ENCODE results near the gene LRRC31. TPM values are rescaled to one million over a fixed set of nuclear protein-coding genes. Genes with fewer than 3 reads are reported as not detected.

The LRRC31 gene
- polyA plus RNA-seq, 3 donors = not detected

DNA sequence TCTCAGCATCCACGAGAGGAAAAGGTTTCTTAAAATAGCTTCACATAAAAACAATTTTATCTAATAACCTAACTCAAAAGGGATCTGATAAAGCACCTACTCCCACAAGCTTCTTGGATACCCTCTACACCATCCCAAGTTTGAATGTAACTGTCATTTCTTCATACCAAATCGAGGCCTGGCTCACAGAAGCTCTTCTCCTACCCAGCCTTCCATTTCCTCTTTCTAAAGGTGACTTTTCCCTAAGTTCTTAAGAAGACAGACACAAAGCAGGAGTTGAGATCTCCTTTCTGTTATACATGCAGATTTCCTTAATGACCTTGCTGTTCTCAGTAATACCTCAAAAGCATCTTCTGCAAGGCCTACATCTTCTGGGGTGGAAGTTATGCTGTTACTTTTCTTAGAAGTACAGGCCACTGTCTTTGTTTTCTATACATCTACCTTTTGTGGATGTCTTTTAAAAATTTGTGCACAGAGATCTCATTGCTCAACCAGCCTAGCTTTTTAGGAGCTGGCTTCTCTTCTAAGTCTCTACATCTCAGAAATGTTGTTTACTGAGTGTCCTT, 60.4 kb downstream of the LRRC31 start:
- H2AFZ ChIP-seq (ENCODE audit: insufficient read depth, low read depth, low read length, poor library complexity, severe bottlenecking) = peak overlapping the region; percentile 61
- TF ChIP-seq, protein P1, sequence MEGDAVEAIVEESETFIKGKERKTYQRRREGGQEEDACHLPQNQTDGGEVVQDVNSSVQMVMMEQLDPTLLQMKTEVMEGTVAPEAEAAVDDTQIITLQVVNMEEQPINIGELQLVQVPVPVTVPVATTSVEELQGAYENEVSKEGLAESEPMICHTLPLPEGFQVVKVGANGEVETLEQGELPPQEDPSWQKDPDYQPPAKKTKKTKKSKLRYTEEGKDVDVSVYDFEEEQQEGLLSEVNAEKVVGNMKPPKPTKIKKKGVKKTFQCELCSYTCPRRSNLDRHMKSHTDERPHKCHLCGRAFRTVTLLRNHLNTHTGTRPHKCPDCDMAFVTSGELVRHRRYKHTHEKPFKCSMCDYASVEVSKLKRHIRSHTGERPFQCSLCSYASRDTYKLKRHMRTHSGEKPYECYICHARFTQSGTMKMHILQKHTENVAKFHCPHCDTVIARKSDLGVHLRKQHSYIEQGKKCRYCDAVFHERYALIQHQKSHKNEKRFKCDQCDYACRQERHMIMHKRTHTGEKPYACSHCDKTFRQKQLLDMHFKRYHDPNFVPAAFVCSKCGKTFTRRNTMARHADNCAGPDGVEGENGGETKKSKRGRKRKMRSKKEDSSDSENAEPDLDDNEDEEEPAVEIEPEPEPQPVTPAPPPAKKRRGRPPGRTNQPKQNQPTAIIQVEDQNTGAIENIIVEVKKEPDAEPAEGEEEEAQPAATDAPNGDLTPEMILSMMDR (IDR thresholded peaks at IDR 0.05) = no peak

DNA sequence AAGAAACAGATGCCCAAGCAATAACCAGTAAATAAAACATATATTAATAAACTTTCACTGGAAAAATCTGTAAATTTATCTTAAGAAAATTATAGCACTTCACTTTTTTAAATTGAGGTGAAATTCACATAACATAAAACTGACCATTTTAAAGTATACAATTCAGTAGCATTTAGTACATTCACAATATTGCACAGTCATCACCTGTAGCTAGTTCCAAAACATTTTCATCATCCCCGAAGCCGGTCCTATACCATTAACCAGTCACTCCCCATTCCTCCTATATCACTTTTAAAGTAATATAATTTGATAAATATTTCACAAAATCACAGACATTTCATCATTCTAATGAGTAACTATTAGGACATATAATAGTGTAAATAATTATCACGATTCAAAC, 65.1 kb downstream of the LRRC31 start:
- no peak overlapping the region for H3K9ac ChIP-seq (ENCODE audit: insufficient read depth, low read length, poor library complexity, severe bottlenecking)
- intact Hi-C loops (cut with micrococcal nuclease) = no loop called here
- DNase-seq = no peak
- H3K79me2 ChIP-seq (ENCODE audit: insufficient read depth, low read length) = no peaks in the 10 kb centered on the region
- no peaks in the 10 kb centered on the region for H3K27me3 Mint-ChIP-seq (ENCODE audit: low read depth in 3 of 3)
- no peak overlapping the region for H3K27ac ChIP-seq (ENCODE audit: low read depth in 1 of 2, low read length in 2 of 2)
- no peaks in the 10 kb centered on the region for H3K27me3 ChIP-seq (ENCODE audit: control insufficient read depth in 2 of 2, insufficient read depth in 2 of 2, low read length in 2 of 2)
- WGBS (ENCODE audit: insufficient coverage) = no CpG with 5 or more reads among the region's 3 CpGs
- no peaks in the 10 kb centered on the region for H3K9me3 ChIP-seq (replicated peaks in 1 of 2; ENCODE audit: control insufficient read depth in 1 of 2, insufficient read depth in 1 of 2, low read length in 2 of 2)
- no peaks in the 10 kb centered on the region for H3K9me3 Mint-ChIP-seq
- no peaks in the 10 kb centered on the region for H3K4me1 ChIP-seq (ENCODE audit: control insufficient read depth in 1 of 2, insufficient read depth in 2 of 2, low read length in 2 of 2)
- H3K36me3 ChIP-seq (replicated peaks in 1 of 2; ENCODE audit: control insufficient read depth in 1 of 2, insufficient read depth in 2 of 2, low read length in 2 of 2) = no peaks in the 10 kb centered on the region
- no peaks in the 10 kb centered on the region for H4K20me1 ChIP-seq (ENCODE audit: insufficient read depth, low read length)
- H3K4me3 Mint-ChIP-seq = no peak overlapping the region
- no peaks in the 10 kb centered on the region for H3K4me1 Mint-ChIP-seq
- H2AFZ ChIP-seq (ENCODE audit: insufficient read depth, low read depth, low read length, poor library complexity, severe bottlenecking) = no peak overlapping the region
- H3K36me3 Mint-ChIP-seq = peaks cover 7 to 8% of the 10 kb centered on the region in 2 donors
- no peak overlapping the region for H3K27ac Mint-ChIP-seq
- no peak overlapping the region for H3K4me2 ChIP-seq (replicated peaks; ENCODE audit: extremely low read depth, low read length, poor library complexity, severe bottlenecking)
- no peak overlapping the region for H3K4me3 ChIP-seq (replicated peaks in 1 of 3; ENCODE audit: low read depth in 2 of 3, low read length in 3 of 3)
- TF ChIP-seq, protein P1 (IDR thresholded peaks at IDR 0.05) = no peak

More for the DNA sequence above, 60.4 kb downstream of the LRRC31 start:
- Histone ChIP-seq H3K4me2 (replicated peaks; ENCODE audit: extremely low read depth, low read length, poor library complexity, severe bottlenecking) (no peak overlapping the region), H3K9me3 (replicated peaks in 1 of 2; ENCODE audit: control insufficient read depth in 1 of 2, insufficient read depth in 1 of 2, low read length in 2 of 2) (no peaks in the 10 kb centered on the region), H3K27me3 (ENCODE audit: control insufficient read depth in 2 of 2, insufficient read depth in 2 of 2, low read length in 2 of 2) (peaks cover 0 to 3% of the 10 kb centered on the region in 2 donors), H3K9ac (ENCODE audit: insufficient read depth, low read length, poor library complexity, severe bottlenecking) (no peak overlapping the region), H3K27ac (ENCODE audit: low read depth in 1 of 2, low read length in 2 of 2) (no peak overlapping the region), H3K4me1 (ENCODE audit: control insufficient read depth in 1 of 2, insufficient read depth in 2 of 2, low read length in 2 of 2) (peaks cover 26 to 31% of the 10 kb centered on the region in 2 donors), H4K20me1 (ENCODE audit: insufficient read depth, low read length) (no peaks in the 10 kb centered on the region), H3K36me3 (replicated peaks in 1 of 2; ENCODE audit: control insufficient read depth in 1 of 2, insufficient read depth in 2 of 2, low read length in 2 of 2) (no peaks in the 10 kb centered on the region), H3K79me2 (ENCODE audit: insufficient read depth, low read length) (no peaks in the 10 kb centered on the region), H3K4me3 (replicated peaks in 1 of 3; ENCODE audit: low read depth in 2 of 3, low read length in 3 of 3) (no peak overlapping the region)
- Mint-ChIP-seq H3K36me3 (peaks cover 2 to 5% of the 10 kb centered on the region in 2 donors), H3K4me3 (no peak overlapping the region), H3K4me1 (peaks cover 26% of the 10 kb centered on the region), H3K27ac (no peak overlapping the region), H3K9me3 (no peaks in the 10 kb centered on the region), H3K27me3 (ENCODE audit: low read depth in 3 of 3) (peaks cover 0 to 4% (median 2%) of the 10 kb centered on the region in 3 donors)
- intact Hi-C loops (cut with micrococcal nuclease) = no loop called here
- DNase-seq = no peak
- no CpG with 5 or more reads among the region's 2 CpGs for WGBS (ENCODE audit: insufficient coverage)
